HepG2 (cell line): ENCODE measurements around the gene CIBAR2. TPM values are rescaled to one million over a fixed set of nuclear protein-coding genes. Genes with fewer than 3 reads are reported as not detected.

Experiments
- CBX1 ChIP-seq: IDR thresholded peaks from one replicate; pipeline ENCODE4 v1.6.1; 2016; ENCODE audit warnings: antibody characterized with exemption, low read depth
- CCAR2 ChIP-seq: fragments of 200-400 bp; formaldehyde crosslinking; optimal IDR thresholded peaks from 2 replicates; pipeline ENCODE3; 2018; ENCODE audit warnings: low read depth, mild to moderate bottlenecking, low read length, moderate library complexity
- EP300 ChIP-seq, 3 experiments: sonication (generic) in 1 of 3; formaldehyde crosslinking in 1 of 3; IDR thresholded peaks; 2 replicates each; pipeline versions ENCODE4 v1.5.1 to v1.6.1; 2011 to 2020; ENCODE audit warnings: low read depth in 2 of 3, low read length in 2 of 3, borderline replicate concordance in 1 of 3, improper control_type of control experiment in 1 of 3, mild to moderate bottlenecking in 1 of 3, missing genetic modification reagents in 1 of 3, moderate library complexity in 1 of 3
- GLI4 ChIP-seq: sonication (generic); formaldehyde crosslinking; IDR thresholded peaks from 2 replicates; pipeline ENCODE4 v1.5.1; 2020; ENCODE audit warnings: missing genetic modification reagents, mild to moderate bottlenecking, moderate library complexity, borderline replicate concordance
- HOXD1 ChIP-seq: sonication (generic); formaldehyde crosslinking; IDR thresholded peaks from 2 replicates; pipeline ENCODE4 v1.5.0; 2020; ENCODE audit warnings: missing genetic modification reagents
- NKX3-1 ChIP-seq: sonication (generic); formaldehyde crosslinking; IDR thresholded peaks from 2 replicates; pipeline ENCODE4 v1.5.0; 2020; ENCODE audit warnings: missing genetic modification reagents
- RELA ChIP-seq: sonication (generic); formaldehyde crosslinking; IDR thresholded peaks from 2 replicates; pipeline ENCODE4 v1.4.0; 2020; ENCODE audit warnings: missing genetic modification reagents
- RFX3 ChIP-seq: IDR thresholded peaks from 2 replicates; pipeline ENCODE4 v1.6.1; 2016; ENCODE audit warnings: missing biosample characterization, missing genetic modification reagents
- TAF15 ChIP-seq: fragments of 200-400 bp; formaldehyde crosslinking; IDR thresholded peaks from one replicate; pipeline ENCODE4 v1.6.1; 2018; ENCODE audit warnings: mild to moderate bottlenecking, low read depth, low read length; ENCODE audit not compliant: poor library complexity, severe bottlenecking
- ZNF180 ChIP-seq: sonication (generic); formaldehyde crosslinking; IDR thresholded peaks from 2 replicates; pipeline ENCODE4 v1.4.0; 2020; ENCODE audit warnings: low read depth, missing genetic modification reagents, borderline replicate concordance
- ZNF530 ChIP-seq: sonication (generic); formaldehyde crosslinking; IDR thresholded peaks from 2 replicates; pipeline ENCODE4 v1.5.0; 2020; ENCODE audit warnings: low read depth, mild to moderate bottlenecking, missing genetic modification reagents
- ZSCAN21 ChIP-seq: sonication (generic); formaldehyde crosslinking; IDR thresholded peaks from 2 replicates; pipeline ENCODE4 v1.8.0; 2022; ENCODE audit warnings: mild to moderate bottlenecking, missing genetic modification reagents, moderate library complexity, borderline replicate concordance
- polyA plus RNA-seq, 8 experiments: library from polyadenylated mRNA; depleted of rRNA in 3 of 8; stranded (reverse) in 7 of 8; unstranded in 1 of 8; fragments of >200 nt; fragmentation: Illumina TruSeq in 4 of 8; extraction: Trizol in 4 of 8; gene quantifications; 2 replicates each; pipeline versions ENCODE4 v1.2.1 to v1.2.3, GENCODE V29; 2011 to 2016; ENCODE audit warnings: low read depth in 4 of 8, missing spikeins in 1 of 8, mixed read lengths in 1 of 8; ENCODE audit not compliant: insufficient read depth in 1 of 8
- total RNA-seq, 5 experiments: library from RNA; depleted of rRNA; stranded (reverse); fragments of >200 nt; fragmentation: Illumina TruSeq; extraction: Trizol; gene quantifications; 2 replicates each; pipeline ENCODE4 v1.2.3, GENCODE V29; 2016; ENCODE audit warnings: low read depth in 1 of 5
- TF ChIP-seq, protein P1 (sequence below): sonication (generic); formaldehyde crosslinking; IDR thresholded peaks from 2 replicates; pipeline ENCODE4 v1.4.0; 2020; ENCODE audit warnings: missing genetic modification reagents, borderline replicate concordance
- TF ChIP-seq, protein P2 (sequence below): sonication (generic); formaldehyde crosslinking; IDR thresholded peaks from 2 replicates; pipeline ENCODE4 v1.5.0; 2020; ENCODE audit warnings: missing genetic modification reagents, mild to moderate bottlenecking, borderline replicate concordance
- TF ChIP-seq, protein P3 (sequence below), 2 experiments: fragments of 450-650 bp in 1 of 2; sonication (generic) in 1 of 2; formaldehyde crosslinking; IDR thresholded peaks; 2 replicates each; pipeline versions ENCODE4 v1.5.0 to v1.8.0; 2020 to 2022; ENCODE audit warnings: mild to moderate bottlenecking in 1 of 2, missing genetic modification reagents in 1 of 2
- TF ChIP-seq, protein P4 (sequence below): sonication (generic); formaldehyde crosslinking; IDR thresholded peaks from 2 replicates; pipeline ENCODE4 v1.8.1; 2023; ENCODE audit warnings: mild to moderate bottlenecking, moderate library complexity, missing genetic modification reagents
- TF ChIP-seq, protein P5 (sequence below): sonication (generic); formaldehyde crosslinking; IDR thresholded peaks from 2 replicates; pipeline ENCODE4 v1.4.0; 2020; ENCODE audit warnings: mild to moderate bottlenecking, missing genetic modification reagents

Gene CIBAR2
- total and polyA plus RNA-seq, 2 of the 13 experiments (the other 11 are each of a cell fraction or from before 2014, with no cell fraction given) = not detected

DNA sequence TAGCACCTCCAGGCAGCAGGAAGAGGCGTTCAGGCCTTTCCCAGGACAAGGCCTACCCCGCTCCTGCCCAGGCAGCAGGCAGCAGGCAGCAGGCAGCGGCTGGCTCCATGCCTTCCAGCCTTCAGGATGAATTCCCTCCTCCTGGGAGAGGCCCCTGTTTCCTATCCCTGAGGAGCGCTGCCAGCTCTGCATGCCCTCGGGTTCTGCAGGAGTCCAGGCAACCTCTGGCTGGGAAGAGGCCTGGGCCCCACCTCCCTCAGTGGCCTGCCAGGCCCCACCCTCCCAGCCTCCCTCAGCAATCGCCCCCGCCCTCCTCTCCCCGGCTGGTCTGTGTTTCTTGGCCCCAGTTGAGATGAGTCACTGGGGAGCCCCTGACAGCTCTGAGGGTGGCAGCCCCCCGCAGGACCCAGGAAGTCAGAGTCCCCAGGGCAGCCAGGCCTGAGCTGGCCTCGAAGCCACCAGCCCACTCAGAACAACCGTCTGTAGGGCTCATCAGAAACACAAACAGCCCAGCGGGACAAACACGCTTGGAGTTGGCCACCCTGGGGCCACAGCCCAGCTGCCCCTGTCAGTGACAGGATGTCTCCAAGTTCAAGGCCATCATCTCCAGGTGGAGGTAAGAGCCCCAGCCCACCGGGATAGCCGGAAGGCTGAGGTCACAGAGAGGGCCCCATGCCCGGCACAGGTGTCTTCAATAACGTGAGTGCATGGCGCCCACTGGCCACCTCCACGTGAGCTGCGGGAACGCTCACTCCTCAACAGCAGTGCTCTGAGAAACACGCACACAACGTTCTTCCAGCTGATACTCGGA, 39.5 kb upstream of the CIBAR2 start (continued):
- TF ChIP-seq, protein P1, sequence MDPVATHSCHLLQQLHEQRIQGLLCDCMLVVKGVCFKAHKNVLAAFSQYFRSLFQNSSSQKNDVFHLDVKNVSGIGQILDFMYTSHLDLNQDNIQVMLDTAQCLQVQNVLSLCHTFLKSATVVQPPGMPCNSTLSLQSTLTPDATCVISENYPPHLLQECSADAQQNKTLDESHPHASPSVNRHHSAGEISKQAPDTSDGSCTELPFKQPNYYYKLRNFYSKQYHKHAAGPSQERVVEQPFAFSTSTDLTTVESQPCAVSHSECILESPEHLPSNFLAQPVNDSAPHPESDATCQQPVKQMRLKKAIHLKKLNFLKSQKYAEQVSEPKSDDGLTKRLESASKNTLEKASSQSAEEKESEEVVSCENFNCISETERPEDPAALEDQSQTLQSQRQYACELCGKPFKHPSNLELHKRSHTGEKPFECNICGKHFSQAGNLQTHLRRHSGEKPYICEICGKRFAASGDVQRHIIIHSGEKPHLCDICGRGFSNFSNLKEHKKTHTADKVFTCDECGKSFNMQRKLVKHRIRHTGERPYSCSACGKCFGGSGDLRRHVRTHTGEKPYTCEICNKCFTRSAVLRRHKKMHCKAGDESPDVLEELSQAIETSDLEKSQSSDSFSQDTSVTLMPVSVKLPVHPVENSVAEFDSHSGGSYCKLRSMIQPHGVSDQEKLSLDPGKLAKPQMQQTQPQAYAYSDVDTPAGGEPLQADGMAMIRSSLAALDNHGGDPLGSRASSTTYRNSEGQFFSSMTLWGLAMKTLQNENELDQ (CRISPR knock-in tag) = no peak
- TF ChIP-seq GLI4 (no peak), ZNF180 (CRISPR knock-in tag) (no peak), NKX3-1 (CRISPR knock-in tag) (no peak), TAF15 (no peak), RFX3 (CRISPR knock-in tag) (no peak), RELA (CRISPR knock-in tag) (no peak), EP300 (IDR thresholded peaks at IDR 0.05; ENCODE audit: low read depth in 2 of 2, low read length in 2 of 2) (no peak), EP300 (CRISPR knock-in tag; IDR thresholded peaks at IDR 0.05; ENCODE audit: borderline replicate concordance) (no peak), CBX1 (no peak), CCAR2 (no peak), ZSCAN21 (CRISPR knock-in tag) (no peak), ZNF530 (CRISPR knock-in tag) (no peak), HOXD1 (CRISPR knock-in tag) (no peak)
- TF ChIP-seq, protein P2, sequence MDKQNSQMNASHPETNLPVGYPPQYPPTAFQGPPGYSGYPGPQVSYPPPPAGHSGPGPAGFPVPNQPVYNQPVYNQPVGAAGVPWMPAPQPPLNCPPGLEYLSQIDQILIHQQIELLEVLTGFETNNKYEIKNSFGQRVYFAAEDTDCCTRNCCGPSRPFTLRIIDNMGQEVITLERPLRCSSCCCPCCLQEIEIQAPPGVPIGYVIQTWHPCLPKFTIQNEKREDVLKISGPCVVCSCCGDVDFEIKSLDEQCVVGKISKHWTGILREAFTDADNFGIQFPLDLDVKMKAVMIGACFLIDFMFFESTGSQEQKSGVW (CRISPR knock-in tag) = no peak
- TF ChIP-seq, protein P3, sequence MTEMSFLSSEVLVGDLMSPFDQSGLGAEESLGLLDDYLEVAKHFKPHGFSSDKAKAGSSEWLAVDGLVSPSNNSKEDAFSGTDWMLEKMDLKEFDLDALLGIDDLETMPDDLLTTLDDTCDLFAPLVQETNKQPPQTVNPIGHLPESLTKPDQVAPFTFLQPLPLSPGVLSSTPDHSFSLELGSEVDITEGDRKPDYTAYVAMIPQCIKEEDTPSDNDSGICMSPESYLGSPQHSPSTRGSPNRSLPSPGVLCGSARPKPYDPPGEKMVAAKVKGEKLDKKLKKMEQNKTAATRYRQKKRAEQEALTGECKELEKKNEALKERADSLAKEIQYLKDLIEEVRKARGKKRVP (CRISPR knock-in tag; IDR thresholded peaks at IDR 0.05) = no peak
- TF ChIP-seq, protein P4, sequence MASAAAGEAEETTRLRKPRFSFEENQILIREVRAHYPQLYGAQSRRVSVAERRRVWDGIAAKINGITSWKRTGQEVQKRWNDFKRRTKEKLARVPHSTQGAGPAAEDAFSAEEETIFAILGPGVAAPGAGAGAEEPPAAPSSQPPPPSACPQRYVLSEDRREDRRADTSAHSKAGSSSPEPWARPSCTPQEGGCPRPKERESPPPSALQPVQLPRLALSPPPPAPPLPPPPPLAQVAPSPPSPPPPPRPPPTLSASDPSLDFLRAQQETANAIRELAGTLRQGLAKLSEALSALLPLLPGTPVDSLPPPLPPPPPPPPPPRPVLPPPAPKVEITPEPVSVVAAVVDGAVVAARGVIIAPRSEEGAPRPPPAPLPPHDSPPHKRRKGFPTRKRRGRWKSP (CRISPR knock-in tag) = no peak
- TF ChIP-seq, protein P5, sequence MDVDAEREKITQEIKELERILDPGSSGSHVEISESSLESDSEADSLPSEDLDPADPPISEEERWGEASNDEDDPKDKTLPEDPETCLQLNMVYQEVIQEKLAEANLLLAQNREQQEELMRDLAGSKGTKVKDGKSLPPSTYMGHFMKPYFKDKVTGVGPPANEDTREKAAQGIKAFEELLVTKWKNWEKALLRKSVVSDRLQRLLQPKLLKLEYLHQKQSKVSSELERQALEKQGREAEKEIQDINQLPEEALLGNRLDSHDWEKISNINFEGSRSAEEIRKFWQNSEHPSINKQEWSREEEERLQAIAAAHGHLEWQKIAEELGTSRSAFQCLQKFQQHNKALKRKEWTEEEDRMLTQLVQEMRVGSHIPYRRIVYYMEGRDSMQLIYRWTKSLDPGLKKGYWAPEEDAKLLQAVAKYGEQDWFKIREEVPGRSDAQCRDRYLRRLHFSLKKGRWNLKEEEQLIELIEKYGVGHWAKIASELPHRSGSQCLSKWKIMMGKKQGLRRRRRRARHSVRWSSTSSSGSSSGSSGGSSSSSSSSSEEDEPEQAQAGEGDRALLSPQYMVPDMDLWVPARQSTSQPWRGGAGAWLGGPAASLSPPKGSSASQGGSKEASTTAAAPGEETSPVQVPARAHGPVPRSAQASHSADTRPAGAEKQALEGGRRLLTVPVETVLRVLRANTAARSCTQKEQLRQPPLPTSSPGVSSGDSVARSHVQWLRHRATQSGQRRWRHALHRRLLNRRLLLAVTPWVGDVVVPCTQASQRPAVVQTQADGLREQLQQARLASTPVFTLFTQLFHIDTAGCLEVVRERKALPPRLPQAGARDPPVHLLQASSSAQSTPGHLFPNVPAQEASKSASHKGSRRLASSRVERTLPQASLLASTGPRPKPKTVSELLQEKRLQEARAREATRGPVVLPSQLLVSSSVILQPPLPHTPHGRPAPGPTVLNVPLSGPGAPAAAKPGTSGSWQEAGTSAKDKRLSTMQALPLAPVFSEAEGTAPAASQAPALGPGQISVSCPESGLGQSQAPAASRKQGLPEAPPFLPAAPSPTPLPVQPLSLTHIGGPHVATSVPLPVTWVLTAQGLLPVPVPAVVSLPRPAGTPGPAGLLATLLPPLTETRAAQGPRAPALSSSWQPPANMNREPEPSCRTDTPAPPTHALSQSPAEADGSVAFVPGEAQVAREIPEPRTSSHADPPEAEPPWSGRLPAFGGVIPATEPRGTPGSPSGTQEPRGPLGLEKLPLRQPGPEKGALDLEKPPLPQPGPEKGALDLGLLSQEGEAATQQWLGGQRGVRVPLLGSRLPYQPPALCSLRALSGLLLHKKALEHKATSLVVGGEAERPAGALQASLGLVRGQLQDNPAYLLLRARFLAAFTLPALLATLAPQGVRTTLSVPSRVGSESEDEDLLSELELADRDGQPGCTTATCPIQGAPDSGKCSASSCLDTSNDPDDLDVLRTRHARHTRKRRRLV = no peak; the same call in 1 of the 2 replicates
